ENCODE data around the gene RPS19. TPM values are rescaled to one million over a fixed set of nuclear protein-coding genes. Genes with fewer than 3 reads are reported as not detected.

Gene RPS19
- total RNA-seq, 1 experiment from 2014 or later, result 3,020 TPM

DNA sequence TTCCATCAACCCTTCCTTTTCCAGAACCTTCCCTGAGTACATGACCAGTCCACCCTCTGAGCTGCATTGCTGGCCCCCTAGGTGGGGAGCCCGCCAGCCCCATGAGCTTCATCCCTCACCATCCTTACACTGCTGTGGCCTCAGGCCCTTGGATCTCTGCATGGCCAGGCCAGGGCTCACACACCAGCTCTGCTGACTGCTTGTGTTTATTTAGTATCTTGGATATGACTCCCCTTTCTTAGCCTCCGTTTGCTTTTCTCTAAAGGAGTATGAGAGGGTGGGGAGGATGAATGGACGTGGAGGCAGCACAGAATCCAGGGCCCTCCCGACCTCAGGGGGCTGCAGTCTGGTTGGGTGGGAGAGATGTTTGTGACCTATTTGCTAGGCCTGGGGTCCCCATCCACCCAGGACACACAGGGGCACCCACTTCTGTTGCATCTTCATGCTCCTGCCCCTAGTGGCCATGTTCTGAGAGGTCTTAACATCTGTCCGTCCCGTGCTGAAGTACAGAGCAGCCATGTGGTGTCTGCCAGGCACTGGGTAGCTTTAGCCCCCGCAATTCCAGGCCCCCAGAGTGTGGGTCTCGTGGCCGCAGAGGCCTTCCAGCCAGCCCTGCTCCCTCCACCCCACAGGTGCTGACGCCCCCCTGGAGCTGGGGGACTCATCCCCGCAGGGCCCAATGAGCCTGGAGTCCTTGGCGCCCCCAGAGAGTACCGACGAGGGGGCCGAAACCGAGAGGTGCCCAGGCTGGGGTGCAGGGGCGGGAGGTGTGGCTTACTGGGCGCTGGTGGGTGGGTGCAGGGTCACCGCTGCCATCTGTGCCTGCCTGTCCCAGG, 35.9 kb downstream of the RPS19 start:
- no peak overlapping the region for H3K9ac ChIP-seq (ENCODE audit: low read length)
- H3K27ac ChIP-seq (ENCODE audit: low read depth, low read length), result no peak overlapping the region
- intact Hi-C loops (cut with micrococcal nuclease), result no loop called here
- POLR2A ChIA-PET, result no interaction called here
- no peak overlapping the region for H3K4me3 ChIP-seq (replicated peaks in 1 of 2; ENCODE audit: low read depth in 1 of 2, low read length in 2 of 2)
- H3K4me1 ChIP-seq (ENCODE audit: control insufficient read depth in 1 of 2, insufficient read depth in 2 of 2, low read length in 2 of 2), result no peaks in the 10 kb centered on the region
- no TSS peak for BruUV-seq (replicated peaks)
- H4K20me1 ChIP-seq (ENCODE audit: insufficient read depth), result no peaks in the 10 kb centered on the region
- H3K4me2 ChIP-seq (ENCODE audit: low read length), result no peak overlapping the region
- CTCF ChIA-PET, result no interaction called here
- no peak for DNase-seq (ENCODE audit: low read depth, low spot score)
- no peaks in the 10 kb centered on the region for H3K9me2 ChIP-seq (ENCODE audit: insufficient read depth)
- no peaks in the 10 kb centered on the region for H3K9me3 ChIP-seq (ENCODE audit: control insufficient read depth in 1 of 2, insufficient read depth in 1 of 2, low read depth in 1 of 2, low read length in 2 of 2)
- peak; percentile 70 for ATAC-seq
- RAD21 ChIA-PET (ENCODE audit: low non-redundant PET in 1 of 2, low total read pairs in 2 of 2, uncharacterized antibody in 2 of 2, unreplicated experiment in 2 of 2), result no interaction called here
- no peak for TF ChIP-seq POLR2A (IDR thresholded peaks at IDR 0.05; ENCODE audit: borderline replicate concordance, extremely low read depth, insufficient read depth, insufficient read length)
- TF ChIP-seq, protein P1, sequence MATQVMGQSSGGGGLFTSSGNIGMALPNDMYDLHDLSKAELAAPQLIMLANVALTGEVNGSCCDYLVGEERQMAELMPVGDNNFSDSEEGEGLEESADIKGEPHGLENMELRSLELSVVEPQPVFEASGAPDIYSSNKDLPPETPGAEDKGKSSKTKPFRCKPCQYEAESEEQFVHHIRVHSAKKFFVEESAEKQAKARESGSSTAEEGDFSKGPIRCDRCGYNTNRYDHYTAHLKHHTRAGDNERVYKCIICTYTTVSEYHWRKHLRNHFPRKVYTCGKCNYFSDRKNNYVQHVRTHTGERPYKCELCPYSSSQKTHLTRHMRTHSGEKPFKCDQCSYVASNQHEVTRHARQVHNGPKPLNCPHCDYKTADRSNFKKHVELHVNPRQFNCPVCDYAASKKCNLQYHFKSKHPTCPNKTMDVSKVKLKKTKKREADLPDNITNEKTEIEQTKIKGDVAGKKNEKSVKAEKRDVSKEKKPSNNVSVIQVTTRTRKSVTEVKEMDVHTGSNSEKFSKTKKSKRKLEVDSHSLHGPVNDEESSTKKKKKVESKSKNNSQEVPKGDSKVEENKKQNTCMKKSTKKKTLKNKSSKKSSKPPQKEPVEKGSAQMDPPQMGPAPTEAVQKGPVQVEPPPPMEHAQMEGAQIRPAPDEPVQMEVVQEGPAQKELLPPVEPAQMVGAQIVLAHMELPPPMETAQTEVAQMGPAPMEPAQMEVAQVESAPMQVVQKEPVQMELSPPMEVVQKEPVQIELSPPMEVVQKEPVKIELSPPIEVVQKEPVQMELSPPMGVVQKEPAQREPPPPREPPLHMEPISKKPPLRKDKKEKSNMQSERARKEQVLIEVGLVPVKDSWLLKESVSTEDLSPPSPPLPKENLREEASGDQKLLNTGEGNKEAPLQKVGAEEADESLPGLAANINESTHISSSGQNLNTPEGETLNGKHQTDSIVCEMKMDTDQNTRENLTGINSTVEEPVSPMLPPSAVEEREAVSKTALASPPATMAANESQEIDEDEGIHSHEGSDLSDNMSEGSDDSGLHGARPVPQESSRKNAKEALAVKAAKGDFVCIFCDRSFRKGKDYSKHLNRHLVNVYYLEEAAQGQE (IDR thresholded peaks at IDR 0.05; ENCODE audit: low read depth), result no peak
- no peak for TF ChIP-seq RAD21 (IDR thresholded peaks at IDR 0.05; ENCODE audit: low read depth)
- TF ChIP-seq CEBPB (IDR thresholded peaks at IDR 0.05; ENCODE audit: low read depth), result no peak
- TF ChIP-seq EZH2phosphoT487 (IDR thresholded peaks at IDR 0.05; ENCODE audit: borderline replicate concordance), result no peak
- TF ChIP-seq, protein P2, sequence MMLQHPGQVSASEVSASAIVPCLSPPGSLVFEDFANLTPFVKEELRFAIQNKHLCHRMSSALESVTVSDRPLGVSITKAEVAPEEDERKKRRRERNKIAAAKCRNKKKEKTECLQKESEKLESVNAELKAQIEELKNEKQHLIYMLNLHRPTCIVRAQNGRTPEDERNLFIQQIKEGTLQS (IDR thresholded peaks at IDR 0.05), result no peak
- TF ChIP-seq, protein P3, sequence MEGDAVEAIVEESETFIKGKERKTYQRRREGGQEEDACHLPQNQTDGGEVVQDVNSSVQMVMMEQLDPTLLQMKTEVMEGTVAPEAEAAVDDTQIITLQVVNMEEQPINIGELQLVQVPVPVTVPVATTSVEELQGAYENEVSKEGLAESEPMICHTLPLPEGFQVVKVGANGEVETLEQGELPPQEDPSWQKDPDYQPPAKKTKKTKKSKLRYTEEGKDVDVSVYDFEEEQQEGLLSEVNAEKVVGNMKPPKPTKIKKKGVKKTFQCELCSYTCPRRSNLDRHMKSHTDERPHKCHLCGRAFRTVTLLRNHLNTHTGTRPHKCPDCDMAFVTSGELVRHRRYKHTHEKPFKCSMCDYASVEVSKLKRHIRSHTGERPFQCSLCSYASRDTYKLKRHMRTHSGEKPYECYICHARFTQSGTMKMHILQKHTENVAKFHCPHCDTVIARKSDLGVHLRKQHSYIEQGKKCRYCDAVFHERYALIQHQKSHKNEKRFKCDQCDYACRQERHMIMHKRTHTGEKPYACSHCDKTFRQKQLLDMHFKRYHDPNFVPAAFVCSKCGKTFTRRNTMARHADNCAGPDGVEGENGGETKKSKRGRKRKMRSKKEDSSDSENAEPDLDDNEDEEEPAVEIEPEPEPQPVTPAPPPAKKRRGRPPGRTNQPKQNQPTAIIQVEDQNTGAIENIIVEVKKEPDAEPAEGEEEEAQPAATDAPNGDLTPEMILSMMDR (IDR thresholded peaks at IDR 0.05 in 2 of 3, conservative IDR thresholded peaks at IDR 0.05 in 1 of 3; ENCODE audit: borderline replicate concordance in 1 of 3, insufficient read depth in 1 of 3, low read depth in 2 of 3, low read length in 2 of 3), result peak in 2 of 3 experiments; percentile 45 to 47; a peak in 3 of 6 replicates
- no peak for TF ChIP-seq SRF (IDR thresholded peaks at IDR 0.05; ENCODE audit: low read depth)
- no peaks in the 10 kb centered on the region for H3K27me3 ChIP-seq (ENCODE audit: insufficient read depth, low read length)
- H3K79me2 ChIP-seq (ENCODE audit: insufficient read depth, low read length), result no peaks in the 10 kb centered on the region
- no peak overlapping the region for H2AFZ ChIP-seq (ENCODE audit: low read depth, low read length, poor library complexity, severe bottlenecking)
- peaks cover 28 to 34% of the 10 kb centered on the region in 2 experiments; a peak in 3 of 4 replicates for H3K36me3 ChIP-seq (ENCODE audit: control insufficient read depth in 1 of 2, insufficient read depth in 2 of 2, low read length in 2 of 2)

Measured in HCT116 (cell line).